Liver (tissue), 9 donors: ENCODE results near the gene FKBP5. TPM values are rescaled to one million over a fixed set of nuclear protein-coding genes. Genes with fewer than 3 reads are reported as not detected.
A peak's percentile ranks its signal among the peaks of the same experiment; 100 is the strongest.

Experiments used
- DNase-seq: peaks from one replicate; pipeline ENCODE4 v3.0.0-alpha.2; 2017; ENCODE audit warnings: low spot score
- H3K27ac ChIP-seq, 2 donors: one replicate each; pipeline ENCODE4 v1.7.0; 2013; ENCODE audit warnings: inconsistent platforms in 2 of 2, low read length in 2 of 2, control low read depth in 1 of 2, low read depth in 1 of 2, mild to moderate bottlenecking in 1 of 2
- H3K27me3 ChIP-seq, 4 donors: one replicate each; pipeline versions ENCODE4 v1.6.1 to v1.7.0; 2013; ENCODE audit warnings: low read length in 3 of 4, inconsistent platforms in 1 of 4, mild to moderate bottlenecking in 1 of 4, moderate library complexity in 1 of 4; ENCODE audit not compliant: control insufficient read depth in 4 of 4, insufficient read depth in 4 of 4
- H3K36me3 ChIP-seq, 4 donors: one replicate each; pipeline versions ENCODE4 v1.6.1 to v1.7.0; 2013; ENCODE audit warnings: low read length in 3 of 4, mild to moderate bottlenecking in 3 of 4, low read depth in 1 of 4, moderate library complexity in 1 of 4; ENCODE audit not compliant: control insufficient read depth in 4 of 4, insufficient read depth in 3 of 4
- H3K4me1 ChIP-seq, 4 donors: one replicate each; pipeline versions ENCODE4 v1.6.1 to v1.7.0; 2013; ENCODE audit warnings: low read length in 3 of 4, mild to moderate bottlenecking in 3 of 4, moderate library complexity in 1 of 4; ENCODE audit not compliant: control insufficient read depth in 4 of 4, insufficient read depth in 4 of 4
- H3K4me3 ChIP-seq, 3 donors: one replicate each; pipeline versions ENCODE4 v1.6.1 to v1.7.0; 2013; ENCODE audit warnings: low read length in 3 of 3, control low read depth in 1 of 3, low read depth in 1 of 3, mild to moderate bottlenecking in 1 of 3
- H3K9ac ChIP-seq, 2 donors: one replicate each; pipeline ENCODE4 v1.7.0; 2013; ENCODE audit warnings: low read length in 2 of 2, mild to moderate bottlenecking in 2 of 2, moderate library complexity in 2 of 2, control low read depth in 1 of 2, low read depth in 1 of 2
- H3K9me3 ChIP-seq, 4 donors: one replicate each; pipeline versions ENCODE4 v1.6.1 to v1.7.0; 2013; ENCODE audit warnings: low read length in 3 of 4; ENCODE audit not compliant: control insufficient read depth in 4 of 4
- FOXA1 ChIP-seq: IDR thresholded peaks from 2 replicates; pipeline ENCODE4 v1.6.1; 2016; ENCODE audit warnings: antibody characterized with exemption
- HNF4A ChIP-seq, 2 donors: conservative IDR thresholded peaks; 2 replicates each; pipeline ENCODE4 v1.6.1; 2016; ENCODE audit warnings: antibody characterized with exemption in 2 of 2, mild to moderate bottlenecking in 2 of 2
- JUND ChIP-seq, 2 donors: IDR thresholded peaks; 2 replicates each; pipeline ENCODE4 v1.6.1; 2016; ENCODE audit warnings: antibody characterized with exemption in 2 of 2
- NR2F2 ChIP-seq: IDR thresholded peaks from 2 replicates; pipeline ENCODE4 v1.6.1; 2016; ENCODE audit warnings: antibody characterized with exemption
- RAD21 ChIP-seq, 2 donors: IDR thresholded peaks; 2 replicates each; pipeline ENCODE4 v1.6.1; 2016; ENCODE audit warnings: antibody characterized with exemption in 2 of 2, mild to moderate bottlenecking in 2 of 2
- RXRA ChIP-seq, 2 donors: IDR thresholded peaks; 2 replicates each; pipeline ENCODE4 v1.6.1; 2017 to 2018; ENCODE audit warnings: antibody characterized with exemption in 2 of 2, mild to moderate bottlenecking in 1 of 2
- SP1 ChIP-seq: IDR thresholded peaks from 2 replicates; pipeline ENCODE4 v1.6.1; 2018; ENCODE audit warnings: antibody characterized with exemption, mild to moderate bottlenecking
- TAF1 ChIP-seq: conservative IDR thresholded peaks from 2 replicates; pipeline ENCODE4 v1.6.1; 2016; ENCODE audit warnings: antibody characterized with exemption, mild to moderate bottlenecking
- WGBS: extraction: QIAGEN DNeasy Blood & Tissue Kit; methylation state at CpG from one replicate; pipeline ENCODE4 v1.1.7; 2013; 5-methylcytosine and 5-hydroxymethylcytosine counted together
- polyA plus RNA-seq, 2 donors: library from polyadenylated mRNA; stranded (reverse) in 1 of 2; unstranded in 1 of 2; fragments of 200-250 nt in 1 of 2; fragments of >200 nt in 1 of 2; fragmentation: Nextera tagmentation in 1 of 2; extraction: Ambion mirVana in 1 of 2; gene quantifications; one replicate each; pipeline versions ENCODE4 v1.2.1 to v1.2.3, GENCODE V29; 2013 to 2015
- total RNA-seq, 2 donors: library from RNA; depleted of rRNA; stranded (reverse); fragments of >200 nt; gene quantifications; one replicate each; pipeline ENCODE4 v1.2.3, GENCODE V29; 2014
- TF ChIP-seq, protein P1 (sequence below): IDR thresholded peaks from 2 replicates; pipeline ENCODE4 v1.6.1; 2016; ENCODE audit warnings: antibody characterized with exemption
- TF ChIP-seq, protein P2 (sequence below): IDR thresholded peaks from 2 replicates; pipeline ENCODE4 v1.6.1; 2016; ENCODE audit warnings: antibody characterized with exemption
- TF ChIP-seq, protein P3 (sequence below): fragments of 150-350 bp; IDR thresholded peaks from 2 replicates; pipeline ENCODE4 v1.5.1; 2017; ENCODE audit warnings: improper control_type of control experiment, low read depth, low read length; ENCODE audit not compliant: missing input control
- TF ChIP-seq, protein P4 (sequence below): IDR thresholded peaks from 2 replicates; pipeline ENCODE4 v1.6.1; 2016; ENCODE audit warnings: antibody characterized with exemption, mild to moderate bottlenecking
- TF ChIP-seq, protein P5 (sequence below): IDR thresholded peaks from 2 replicates; pipeline ENCODE4 v1.6.1; 2016; ENCODE audit warnings: antibody characterized with exemption
- donor health status: healthy.
- donor health status: healthy.
- donor health status: healthy.
- donor health status: healthy.
- donor health status: healthy.

FKBP5 gene
- total and polyA plus RNA-seq, 4 donors: 10.3 to 132 (median 63.7) TPM

DNA sequence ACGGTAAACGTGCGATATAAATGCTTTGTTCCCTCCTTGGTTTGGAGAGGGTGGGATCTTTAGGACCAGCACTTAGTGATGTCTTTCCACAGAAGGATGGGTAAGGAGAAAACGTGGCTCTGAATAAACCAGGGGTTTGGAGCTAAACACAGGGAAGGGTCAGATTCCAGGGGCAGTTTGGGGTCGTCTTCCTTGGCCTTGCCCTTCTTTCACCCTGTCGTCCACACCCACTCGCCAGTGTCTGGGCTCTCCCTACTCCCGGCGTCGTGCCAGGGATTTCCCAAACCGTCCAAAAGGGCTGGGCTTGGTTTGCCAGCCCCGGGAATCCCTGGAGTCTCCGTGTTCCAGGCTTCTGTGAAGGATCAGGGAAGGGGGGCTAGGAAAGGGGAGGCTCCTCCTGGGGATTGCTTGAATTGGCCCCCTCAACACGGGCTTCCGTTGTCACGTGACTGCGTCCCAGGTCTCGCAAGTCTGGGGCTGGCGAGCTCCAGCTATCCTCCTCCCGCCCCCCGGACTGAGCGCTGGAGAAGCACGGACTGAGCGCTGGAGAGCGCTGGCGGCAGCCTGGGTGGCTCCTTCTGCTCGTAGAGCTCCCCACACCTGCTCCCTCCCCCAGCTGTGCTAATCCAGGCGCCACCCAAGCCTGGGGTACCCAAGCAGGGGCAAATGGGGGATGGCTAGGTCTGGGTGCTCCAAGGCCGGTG lies 38.7 kb upstream of the FKBP5 start:
- TF ChIP-seq JUND (IDR thresholded peaks at IDR 0.05) (peak in 1 of 2 donors; percentile 5), HNF4A (conservative IDR thresholded peaks at IDR 0.05) (peak in 1 of 2 donors; percentile 3), SP1 (no peak), NR2F2 (peak; percentile 57), RXRA (IDR thresholded peaks at IDR 0.05) (peak in 1 of 2 donors; percentile 48)
- TF ChIP-seq, protein P1, sequence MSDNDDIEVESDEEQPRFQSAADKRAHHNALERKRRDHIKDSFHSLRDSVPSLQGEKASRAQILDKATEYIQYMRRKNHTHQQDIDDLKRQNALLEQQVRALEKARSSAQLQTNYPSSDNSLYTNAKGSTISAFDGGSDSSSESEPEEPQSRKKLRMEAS: no peak
- TF ChIP-seq, protein P2, sequence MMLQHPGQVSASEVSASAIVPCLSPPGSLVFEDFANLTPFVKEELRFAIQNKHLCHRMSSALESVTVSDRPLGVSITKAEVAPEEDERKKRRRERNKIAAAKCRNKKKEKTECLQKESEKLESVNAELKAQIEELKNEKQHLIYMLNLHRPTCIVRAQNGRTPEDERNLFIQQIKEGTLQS: no peak
- TF ChIP-seq, protein P3, sequence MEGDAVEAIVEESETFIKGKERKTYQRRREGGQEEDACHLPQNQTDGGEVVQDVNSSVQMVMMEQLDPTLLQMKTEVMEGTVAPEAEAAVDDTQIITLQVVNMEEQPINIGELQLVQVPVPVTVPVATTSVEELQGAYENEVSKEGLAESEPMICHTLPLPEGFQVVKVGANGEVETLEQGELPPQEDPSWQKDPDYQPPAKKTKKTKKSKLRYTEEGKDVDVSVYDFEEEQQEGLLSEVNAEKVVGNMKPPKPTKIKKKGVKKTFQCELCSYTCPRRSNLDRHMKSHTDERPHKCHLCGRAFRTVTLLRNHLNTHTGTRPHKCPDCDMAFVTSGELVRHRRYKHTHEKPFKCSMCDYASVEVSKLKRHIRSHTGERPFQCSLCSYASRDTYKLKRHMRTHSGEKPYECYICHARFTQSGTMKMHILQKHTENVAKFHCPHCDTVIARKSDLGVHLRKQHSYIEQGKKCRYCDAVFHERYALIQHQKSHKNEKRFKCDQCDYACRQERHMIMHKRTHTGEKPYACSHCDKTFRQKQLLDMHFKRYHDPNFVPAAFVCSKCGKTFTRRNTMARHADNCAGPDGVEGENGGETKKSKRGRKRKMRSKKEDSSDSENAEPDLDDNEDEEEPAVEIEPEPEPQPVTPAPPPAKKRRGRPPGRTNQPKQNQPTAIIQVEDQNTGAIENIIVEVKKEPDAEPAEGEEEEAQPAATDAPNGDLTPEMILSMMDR: no peak
- TF ChIP-seq, protein P4, sequence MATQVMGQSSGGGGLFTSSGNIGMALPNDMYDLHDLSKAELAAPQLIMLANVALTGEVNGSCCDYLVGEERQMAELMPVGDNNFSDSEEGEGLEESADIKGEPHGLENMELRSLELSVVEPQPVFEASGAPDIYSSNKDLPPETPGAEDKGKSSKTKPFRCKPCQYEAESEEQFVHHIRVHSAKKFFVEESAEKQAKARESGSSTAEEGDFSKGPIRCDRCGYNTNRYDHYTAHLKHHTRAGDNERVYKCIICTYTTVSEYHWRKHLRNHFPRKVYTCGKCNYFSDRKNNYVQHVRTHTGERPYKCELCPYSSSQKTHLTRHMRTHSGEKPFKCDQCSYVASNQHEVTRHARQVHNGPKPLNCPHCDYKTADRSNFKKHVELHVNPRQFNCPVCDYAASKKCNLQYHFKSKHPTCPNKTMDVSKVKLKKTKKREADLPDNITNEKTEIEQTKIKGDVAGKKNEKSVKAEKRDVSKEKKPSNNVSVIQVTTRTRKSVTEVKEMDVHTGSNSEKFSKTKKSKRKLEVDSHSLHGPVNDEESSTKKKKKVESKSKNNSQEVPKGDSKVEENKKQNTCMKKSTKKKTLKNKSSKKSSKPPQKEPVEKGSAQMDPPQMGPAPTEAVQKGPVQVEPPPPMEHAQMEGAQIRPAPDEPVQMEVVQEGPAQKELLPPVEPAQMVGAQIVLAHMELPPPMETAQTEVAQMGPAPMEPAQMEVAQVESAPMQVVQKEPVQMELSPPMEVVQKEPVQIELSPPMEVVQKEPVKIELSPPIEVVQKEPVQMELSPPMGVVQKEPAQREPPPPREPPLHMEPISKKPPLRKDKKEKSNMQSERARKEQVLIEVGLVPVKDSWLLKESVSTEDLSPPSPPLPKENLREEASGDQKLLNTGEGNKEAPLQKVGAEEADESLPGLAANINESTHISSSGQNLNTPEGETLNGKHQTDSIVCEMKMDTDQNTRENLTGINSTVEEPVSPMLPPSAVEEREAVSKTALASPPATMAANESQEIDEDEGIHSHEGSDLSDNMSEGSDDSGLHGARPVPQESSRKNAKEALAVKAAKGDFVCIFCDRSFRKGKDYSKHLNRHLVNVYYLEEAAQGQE: no peak
- H3K36me3 ChIP-seq: no peaks in the 10 kb centered on the region
- peaks cover 29 to 87% (median 75%) of the 10 kb centered on the region in 4 donors for H3K4me1 ChIP-seq
- no peaks in the 10 kb centered on the region for H3K9me3 ChIP-seq
- peak overlapping the region; percentile 94 to 95 for H3K27ac ChIP-seq
- H3K9ac ChIP-seq: peak overlapping the region; percentile 70 to 72
- no peaks in the 10 kb centered on the region for H3K27me3 ChIP-seq
- peak overlapping the region; percentile 49 to 73 (median 52) for H3K4me3 ChIP-seq
- WGBS: 3% methylated on average over 29 of the region's 29 CpGs
- DNase-seq: no peak

DNA sequence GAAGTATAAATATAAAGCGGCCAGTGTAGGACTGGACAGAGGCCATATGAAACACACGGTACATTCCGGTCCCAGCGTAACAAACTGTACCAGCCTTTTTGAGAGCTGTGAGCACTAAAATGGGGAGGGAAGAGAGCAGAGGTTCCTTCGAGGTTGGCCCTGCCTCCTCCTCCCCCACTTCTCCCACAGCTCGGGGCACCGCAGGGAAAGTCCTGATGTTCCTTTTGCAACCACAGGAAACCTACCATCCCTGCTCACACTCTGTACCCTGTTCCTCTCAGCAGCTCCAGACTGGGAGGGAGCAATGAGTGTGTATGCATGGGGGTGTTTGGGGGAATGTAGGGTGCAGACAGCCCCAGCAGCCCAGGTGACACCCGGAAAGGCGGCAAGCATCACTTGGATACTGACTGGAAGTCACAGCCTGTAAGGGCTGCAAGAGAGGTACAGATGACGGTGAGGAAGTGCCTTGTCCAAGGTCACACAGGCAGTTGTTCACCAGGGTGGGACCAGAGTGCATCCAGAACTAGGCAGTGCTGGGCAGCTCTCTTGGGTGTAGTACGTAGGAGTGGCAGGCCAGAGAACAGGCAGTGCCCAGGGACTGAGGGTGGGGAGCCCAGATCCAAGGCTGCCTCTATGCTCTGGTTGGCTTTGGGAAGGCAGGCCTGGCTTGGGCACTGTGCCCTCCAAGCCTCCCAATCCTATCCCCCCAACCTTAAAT lies 37.2 kb upstream of the FKBP5 start:
- Histone ChIP-seq H3K27me3 (no peaks in the 10 kb centered on the region), H3K27ac (peak overlapping the region; percentile 94 to 95), H3K4me3 (no peak overlapping the region), H3K9ac (peak overlapping the region in 1 of 2 donors; percentile 20), H3K4me1 (peaks cover 33 to 85% (median 76%) of the 10 kb centered on the region in 4 donors), H3K9me3 (no peaks in the 10 kb centered on the region), H3K36me3 (no peaks in the 10 kb centered on the region)
- DNase-seq: no peak
- TF ChIP-seq RAD21 (IDR thresholded peaks at IDR 0.05): peak in 1 of 2 donors; percentile 37
- no peak for TF ChIP-seq HNF4A (conservative IDR thresholded peaks at IDR 0.05)
- TF ChIP-seq, protein P5, sequence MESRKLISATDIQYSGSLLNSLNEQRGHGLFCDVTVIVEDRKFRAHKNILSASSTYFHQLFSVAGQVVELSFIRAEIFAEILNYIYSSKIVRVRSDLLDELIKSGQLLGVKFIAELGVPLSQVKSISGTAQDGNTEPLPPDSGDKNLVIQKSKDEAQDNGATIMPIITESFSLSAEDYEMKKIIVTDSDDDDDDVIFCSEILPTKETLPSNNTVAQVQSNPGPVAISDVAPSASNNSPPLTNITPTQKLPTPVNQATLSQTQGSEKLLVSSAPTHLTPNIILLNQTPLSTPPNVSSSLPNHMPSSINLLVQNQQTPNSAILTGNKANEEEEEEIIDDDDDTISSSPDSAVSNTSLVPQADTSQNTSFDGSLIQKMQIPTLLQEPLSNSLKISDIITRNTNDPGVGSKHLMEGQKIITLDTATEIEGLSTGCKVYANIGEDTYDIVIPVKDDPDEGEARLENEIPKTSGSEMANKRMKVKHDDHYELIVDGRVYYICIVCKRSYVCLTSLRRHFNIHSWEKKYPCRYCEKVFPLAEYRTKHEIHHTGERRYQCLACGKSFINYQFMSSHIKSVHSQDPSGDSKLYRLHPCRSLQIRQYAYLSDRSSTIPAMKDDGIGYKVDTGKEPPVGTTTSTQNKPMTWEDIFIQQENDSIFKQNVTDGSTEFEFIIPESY: no peak
- TF ChIP-seq, protein P3: peak; percentile 1
- peak; percentile 23 for TF ChIP-seq NR2F2
- peak; percentile 1 for TF ChIP-seq FOXA1
- peak; percentile 71 for TF ChIP-seq SP1
- TF ChIP-seq TAF1: peak; percentile 18
- 26% methylated on average over 11 of the region's 11 CpGs for WGBS
